Epithelial cell of esophagus (primary cell): Measurements from ENCODE around the gene CADPS.

Experiments used
- DNase-seq: peaks from one replicate; pipeline ENCODE4 v3.0.0; 2010; ENCODE audit warnings: low read depth
- H3K4me3 ChIP-seq: 2 replicates; pipeline ENCODE4 v1.5.1; 2011; ENCODE audit warnings: mild to moderate bottlenecking, low read length, control low read depth
- CTCF ChIP-seq: IDR thresholded peaks from 2 replicates; pipeline ENCODE4 v1.5.1; 2011; ENCODE audit warnings: low read depth, mild to moderate bottlenecking, low read length, control low read depth, inconsistent platforms; ENCODE audit not compliant: insufficient read depth; ENCODE audit errors: missing control alignments

CADPS gene

GRCh38 chr3:62482961-62483360, 392.3 kb downstream of the CADPS start:
- no peak for TF ChIP-seq CTCF
- no peak overlapping the region for H3K4me3 ChIP-seq
- DNase-seq: no peak

- no peak overlapping the region for H3K4me3 ChIP-seq
- no peak for DNase-seq
- TF ChIP-seq CTCF: no peak
Measured at GRCh38 chr3:62481962-62482361, 393.3 kb downstream of the CADPS start.

GRCh38 chr3:62480056-62480455, 395.2 kb downstream of the CADPS start:
- no peak for DNase-seq
- no peak for TF ChIP-seq CTCF
- H3K4me3 ChIP-seq: no peak overlapping the region

- H3K4me3 ChIP-seq: no peak overlapping the region
- no peak for TF ChIP-seq CTCF
- no peak for DNase-seq
Measured at GRCh38 chr3:62479326-62479725, 395.9 kb downstream of the CADPS start.

GRCh38 chr3:62475306-62475705, 399.9 kb downstream of the CADPS start:
- H3K4me3 ChIP-seq: no peak overlapping the region
- TF ChIP-seq CTCF: no peak
- no peak for DNase-seq

- no peak for TF ChIP-seq CTCF
- H3K4me3 ChIP-seq: no peak overlapping the region
- DNase-seq: no peak
Measured at GRCh38 chr3:62467966-62468722, 407.1 kb downstream of the CADPS start.

GRCh38 chr3:62462788-62463187, 412.4 kb downstream of the CADPS start:
- no peak for DNase-seq
- H3K4me3 ChIP-seq: no peak overlapping the region
- TF ChIP-seq CTCF: no peak
